GM23338 (cell line): ENCODE measurements around the gene RGS3. TPM values are rescaled to one million over a fixed set of nuclear protein-coding genes. Genes with fewer than 3 reads are reported as not detected.

Experiments
- ATAC-seq: fragments of 200-7000 bp; cut with Tn5 transposase; 3 replicates; pipeline ENCODE4 v1.9.1; 2020
- DNase-seq: peaks from one replicate; pipeline ENCODE4 v3.0.0-alpha.2; 2015; ENCODE audit warnings: low spot score
- H2AFZ ChIP-seq: fragments of 200-600 bp; sonication (generic); 2 replicates; pipeline ENCODE4 v1.8.0; 2016; ENCODE audit warnings: antibody characterized with exemption, mild to moderate bottlenecking, moderate library complexity
- H3F3A ChIP-seq: fragments of 200-600 bp; sonication (generic); replicated peaks from 2 replicates; pipeline ENCODE4 v1.8.0; 2017; ENCODE audit warnings: antibody characterized with exemption, mixed run types, low read depth
- H3K27ac ChIP-seq: fragments of 200-600 bp; sonication (generic); 2 replicates; pipeline ENCODE4 v1.6.1; 2016; ENCODE audit warnings: low read depth
- H3K27me3 ChIP-seq: fragments of 200-600 bp; sonication (generic); 2 replicates; pipeline ENCODE4 v1.8.0; 2016; ENCODE audit warnings: mild to moderate bottlenecking, mixed run types, moderate library complexity; ENCODE audit not compliant: insufficient read depth
- H3K36me3 ChIP-seq: fragments of 200-600 bp; sonication (generic); 2 replicates; pipeline ENCODE4 v1.8.0; 2016; ENCODE audit warnings: mild to moderate bottlenecking; ENCODE audit not compliant: insufficient read depth
- H3K4me1 ChIP-seq: fragments of 200-600 bp; sonication (generic); 2 replicates; pipeline ENCODE4 v1.8.0; 2016; ENCODE audit warnings: mild to moderate bottlenecking, moderate library complexity; ENCODE audit not compliant: insufficient read depth
- H3K4me2 ChIP-seq: fragments of 200-600 bp; sonication (generic); 2 replicates; pipeline ENCODE4 v1.7.1; 2017; ENCODE audit warnings: mixed run types
- H3K4me3 ChIP-seq: fragments of 200-600 bp; sonication (generic); 2 replicates; pipeline ENCODE4 v1.6.1; 2016; ENCODE audit warnings: mixed run types
- H3K79me2 ChIP-seq: fragments of 200-600 bp; sonication (generic); replicated peaks from 2 replicates; pipeline ENCODE4 v1.8.0; 2017; ENCODE audit warnings: mild to moderate bottlenecking; ENCODE audit not compliant: insufficient read depth
- H3K9me2 ChIP-seq: fragments of 200-600 bp; sonication (generic); 2 replicates; pipeline ENCODE4 v1.8.0; 2017; ENCODE audit not compliant: insufficient read depth
- H4K20me1 ChIP-seq: fragments of 200-600 bp; sonication (generic); replicated peaks from 2 replicates; pipeline ENCODE4 v1.8.0; 2017; ENCODE audit warnings: mild to moderate bottlenecking; ENCODE audit not compliant: insufficient read depth
- H3K27ac Mint-ChIP-seq: 2 replicates; pipeline ENCODE4 v1.8.0; 2020; ENCODE audit warnings: inconsistent platforms, mild to moderate bottlenecking, moderate library complexity, mixed read lengths
- H3K27me3 Mint-ChIP-seq: 3 replicates; pipeline ENCODE4 v1.8.0; 2022; ENCODE audit warnings: low read depth, mild to moderate bottlenecking, moderate library complexity, mixed read lengths, inconsistent platforms; ENCODE audit not compliant: insufficient read depth, poor library complexity
- H3K36me3 Mint-ChIP-seq: 3 replicates; pipeline ENCODE4 v1.8.0; 2021; ENCODE audit warnings: low read depth, mild to moderate bottlenecking, inconsistent platforms, moderate library complexity, mixed read lengths
- H3K4me1 Mint-ChIP-seq: 3 replicates; pipeline ENCODE4 v1.8.0; 2020; ENCODE audit warnings: mild to moderate bottlenecking, inconsistent platforms, mixed read lengths
- H3K4me3 Mint-ChIP-seq: 3 replicates; pipeline ENCODE4 v1.8.0; 2021; ENCODE audit warnings: moderate library complexity, mild to moderate bottlenecking, inconsistent platforms, mixed read lengths
- H3K9me3 Mint-ChIP-seq: 3 replicates; pipeline ENCODE4 v1.8.0; 2020; ENCODE audit warnings: moderate library complexity, mild to moderate bottlenecking, inconsistent platforms, mixed read lengths
- CREB1 ChIP-seq: fragments of 250-450 bp; sonication (Bioruptor Pico); IDR thresholded peaks from 2 replicates; pipeline ENCODE4 v1.5.0; 2020; ENCODE audit warnings: low read depth, mild to moderate bottlenecking, moderate library complexity
- EZH2 ChIP-seq: fragments of 200-600 bp; sonication (generic); IDR thresholded peaks from one replicate; pipeline ENCODE4 v1.8.0; 2017; ENCODE audit warnings: antibody characterized with exemption, mild to moderate bottlenecking, low read depth; ENCODE audit not compliant: unreplicated experiment
- EZH2phosphoT487 ChIP-seq: fragments of 200-600 bp; sonication (generic); IDR thresholded peaks from one replicate; pipeline ENCODE4 v1.8.1; 2018; ENCODE audit warnings: antibody characterized with exemption; ENCODE audit not compliant: unreplicated experiment
- JUNB ChIP-seq: IDR thresholded peaks from one replicate; pipeline ENCODE4 v1.6.1; 2016; ENCODE audit warnings: antibody characterized with exemption; ENCODE audit not compliant: unreplicated experiment
- NANOG ChIP-seq: IDR thresholded peaks from 2 replicates; pipeline ENCODE4 v1.6.1; 2016; ENCODE audit warnings: antibody characterized with exemption, borderline replicate concordance
- POLR2AphosphoS5 ChIP-seq: IDR thresholded peaks from 2 replicates; pipeline ENCODE4 v1.6.1; 2016; ENCODE audit warnings: antibody characterized with exemption, low read depth
- STAT1 ChIP-seq: IDR thresholded peaks from one replicate; pipeline ENCODE4 v1.6.1; 2016; ENCODE audit warnings: antibody characterized with exemption; ENCODE audit not compliant: unreplicated experiment
- ZNF114 ChIP-seq: fragments of 250-450 bp; sonication (Bioruptor Pico); IDR thresholded peaks from 2 replicates; pipeline ENCODE4 v1.5.0; 2020; ENCODE audit warnings: mild to moderate bottlenecking, moderate library complexity
- ZNF331 ChIP-seq: fragments of 250-450 bp; sonication (Bioruptor Pico); IDR thresholded peaks from 2 replicates; pipeline ENCODE4 v1.5.0; 2020; ENCODE audit warnings: low read depth, mild to moderate bottlenecking, moderate library complexity
- polyA plus RNA-seq: library from polyadenylated mRNA; unstranded; fragments of >200 nt; fragmentation: Nextera tagmentation; extraction: Ambion mirVana; gene quantifications from 2 replicates; pipeline ENCODE4 v1.2.1, GENCODE V29; 2016
- total RNA-seq: library from RNA; depleted of rRNA; stranded (reverse); fragments of >200 nt; shearing (Covaris generic); gene quantifications from 2 replicates; pipeline ENCODE4 v1.2.3, GENCODE V29; 2014
- TF ChIP-seq, protein P1 (sequence below): fragments of 250-450 bp; sonication (Bioruptor Pico); IDR thresholded peaks from 2 replicates; pipeline ENCODE4 v1.5.0; 2020; ENCODE audit warnings: mild to moderate bottlenecking, moderate library complexity
- TF ChIP-seq, protein P2 (sequence below): IDR thresholded peaks from 2 replicates; pipeline ENCODE4 v1.6.1; 2016; ENCODE audit warnings: antibody characterized with exemption
- TF ChIP-seq, protein P3 (sequence below): IDR thresholded peaks from one replicate; pipeline ENCODE4 v1.6.1; 2018; ENCODE audit warnings: antibody characterized with exemption; ENCODE audit not compliant: unreplicated experiment
- TF ChIP-seq, protein P4 (sequence below), 2 experiments: fragments of 200-600 bp in 1 of 2; sonication (generic) in 1 of 2; conservative IDR thresholded peaks; 2 replicates each; pipeline versions ENCODE4 v1.5.1 to v1.6.1; 2016 to 2017; ENCODE audit warnings: antibody characterized with exemption in 2 of 2, low read depth in 2 of 2, mild to moderate bottlenecking in 2 of 2, moderate library complexity in 1 of 2

The RGS3 gene
- total and polyA plus RNA-seq, 2 experiments from 2014 or later, result 14.2 to 24.3 TPM

DNA sequence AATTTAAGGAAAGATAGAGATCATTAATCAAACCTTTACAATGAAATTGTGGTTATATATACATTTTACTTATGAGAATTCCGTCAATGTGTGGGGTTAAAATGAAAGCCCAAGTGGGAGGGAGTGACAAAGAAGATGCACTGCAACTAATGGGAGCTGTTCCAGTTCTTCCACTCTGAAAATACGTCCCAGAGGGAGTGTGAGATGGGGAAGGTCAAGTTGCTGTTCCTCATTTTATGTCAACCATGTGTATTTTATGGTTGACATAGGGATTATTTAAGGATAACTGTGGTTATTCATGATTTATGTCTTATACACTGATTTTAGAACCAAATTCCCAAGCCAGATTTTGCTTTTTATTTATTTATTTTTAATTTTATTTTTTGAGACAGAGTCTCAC, 14.2 kb upstream of the RGS3 start (continued):
- TF ChIP-seq, protein P1, sequence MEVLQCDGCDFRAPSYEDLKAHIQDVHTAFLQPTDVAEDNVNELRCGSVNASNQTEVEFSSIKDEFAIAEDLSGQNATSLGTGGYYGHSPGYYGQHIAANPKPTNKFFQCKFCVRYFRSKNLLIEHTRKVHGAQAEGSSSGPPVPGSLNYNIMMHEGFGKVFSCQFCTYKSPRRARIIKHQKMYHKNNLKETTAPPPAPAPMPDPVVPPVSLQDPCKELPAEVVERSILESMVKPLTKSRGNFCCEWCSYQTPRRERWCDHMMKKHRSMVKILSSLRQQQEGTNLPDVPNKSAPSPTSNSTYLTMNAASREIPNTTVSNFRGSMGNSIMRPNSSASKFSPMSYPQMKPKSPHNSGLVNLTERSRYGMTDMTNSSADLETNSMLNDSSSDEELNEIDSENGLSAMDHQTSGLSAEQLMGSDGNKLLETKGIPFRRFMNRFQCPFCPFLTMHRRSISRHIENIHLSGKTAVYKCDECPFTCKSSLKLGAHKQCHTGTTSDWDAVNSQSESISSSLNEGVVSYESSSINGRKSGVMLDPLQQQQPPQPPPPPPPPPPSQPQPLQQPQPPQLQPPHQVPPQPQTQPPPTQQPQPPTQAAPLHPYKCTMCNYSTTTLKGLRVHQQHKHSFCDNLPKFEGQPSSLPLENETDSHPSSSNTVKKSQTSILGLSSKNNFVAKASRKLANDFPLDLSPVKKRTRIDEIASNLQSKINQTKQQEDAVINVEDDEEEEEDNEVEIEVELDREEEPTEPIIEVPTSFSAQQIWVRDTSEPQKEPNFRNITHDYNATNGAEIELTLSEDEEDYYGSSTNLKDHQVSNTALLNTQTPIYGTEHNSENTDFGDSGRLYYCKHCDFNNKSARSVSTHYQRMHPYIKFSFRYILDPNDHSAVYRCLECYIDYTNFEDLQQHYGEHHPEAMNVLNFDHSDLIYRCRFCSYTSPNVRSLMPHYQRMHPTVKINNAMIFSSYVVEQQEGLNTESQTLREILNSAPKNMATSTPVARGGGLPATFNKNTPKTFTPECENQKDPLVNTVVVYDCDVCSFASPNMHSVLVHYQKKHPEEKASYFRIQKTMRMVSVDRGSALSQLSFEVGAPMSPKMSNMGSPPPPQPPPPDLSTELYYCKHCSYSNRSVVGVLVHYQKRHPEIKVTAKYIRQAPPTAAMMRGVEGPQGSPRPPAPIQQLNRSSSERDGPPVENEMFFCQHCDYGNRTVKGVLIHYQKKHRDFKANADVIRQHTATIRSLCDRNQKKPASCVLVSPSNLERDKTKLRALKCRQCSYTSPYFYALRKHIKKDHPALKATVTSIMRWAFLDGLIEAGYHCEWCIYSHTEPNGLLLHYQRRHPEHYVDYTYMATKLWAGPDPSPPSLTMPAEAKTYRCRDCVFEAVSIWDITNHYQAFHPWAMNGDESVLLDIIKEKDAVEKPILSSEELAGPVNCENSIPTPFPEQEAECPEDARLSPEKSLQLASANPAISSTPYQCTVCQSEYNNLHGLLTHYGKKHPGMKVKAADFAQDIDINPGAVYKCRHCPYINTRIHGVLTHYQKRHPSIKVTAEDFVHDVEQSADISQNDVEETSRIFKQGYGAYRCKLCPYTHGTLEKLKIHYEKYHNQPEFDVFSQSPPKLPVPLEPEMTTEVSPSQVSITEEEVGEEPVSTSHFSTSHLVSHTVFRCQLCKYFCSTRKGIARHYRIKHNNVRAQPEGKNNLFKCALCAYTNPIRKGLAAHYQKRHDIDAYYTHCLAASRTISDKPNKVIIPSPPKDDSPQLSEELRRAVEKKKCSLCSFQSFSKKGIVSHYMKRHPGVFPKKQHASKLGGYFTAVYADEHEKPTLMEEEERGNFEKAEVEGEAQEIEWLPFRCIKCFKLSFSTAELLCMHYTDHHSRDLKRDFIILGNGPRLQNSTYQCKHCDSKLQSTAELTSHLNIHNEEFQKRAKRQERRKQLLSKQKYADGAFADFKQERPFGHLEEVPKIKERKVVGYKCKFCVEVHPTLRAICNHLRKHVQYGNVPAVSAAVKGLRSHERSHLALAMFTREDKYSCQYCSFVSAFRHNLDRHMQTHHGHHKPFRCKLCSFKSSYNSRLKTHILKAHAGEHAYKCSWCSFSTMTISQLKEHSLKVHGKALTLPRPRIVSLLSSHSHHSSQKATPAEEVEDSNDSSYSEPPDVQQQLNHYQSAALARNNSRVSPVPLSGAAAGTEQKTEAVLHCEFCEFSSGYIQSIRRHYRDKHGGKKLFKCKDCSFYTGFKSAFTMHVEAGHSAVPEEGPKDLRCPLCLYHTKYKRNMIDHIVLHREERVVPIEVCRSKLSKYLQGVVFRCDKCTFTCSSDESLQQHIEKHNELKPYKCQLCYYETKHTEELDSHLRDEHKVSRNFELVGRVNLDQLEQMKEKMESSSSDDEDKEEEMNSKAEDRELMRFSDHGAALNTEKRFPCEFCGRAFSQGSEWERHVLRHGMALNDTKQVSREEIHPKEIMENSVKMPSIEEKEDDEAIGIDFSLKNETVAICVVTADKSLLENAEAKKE, result no peak
- no peak for TF ChIP-seq POLR2AphosphoS5
- no peak for TF ChIP-seq ZNF114 (CRISPR knock-in tag)
- no peak for TF ChIP-seq STAT1
- TF ChIP-seq, protein P2, sequence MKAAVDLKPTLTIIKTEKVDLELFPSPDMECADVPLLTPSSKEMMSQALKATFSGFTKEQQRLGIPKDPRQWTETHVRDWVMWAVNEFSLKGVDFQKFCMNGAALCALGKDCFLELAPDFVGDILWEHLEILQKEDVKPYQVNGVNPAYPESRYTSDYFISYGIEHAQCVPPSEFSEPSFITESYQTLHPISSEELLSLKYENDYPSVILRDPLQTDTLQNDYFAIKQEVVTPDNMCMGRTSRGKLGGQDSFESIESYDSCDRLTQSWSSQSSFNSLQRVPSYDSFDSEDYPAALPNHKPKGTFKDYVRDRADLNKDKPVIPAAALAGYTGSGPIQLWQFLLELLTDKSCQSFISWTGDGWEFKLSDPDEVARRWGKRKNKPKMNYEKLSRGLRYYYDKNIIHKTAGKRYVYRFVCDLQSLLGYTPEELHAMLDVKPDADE, result no peak
- TF ChIP-seq ZNF331 (CRISPR knock-in tag), result no peak
- TF ChIP-seq CREB1 (CRISPR knock-in tag), result no peak
- no peak for TF ChIP-seq EZH2phosphoT487

DNA sequence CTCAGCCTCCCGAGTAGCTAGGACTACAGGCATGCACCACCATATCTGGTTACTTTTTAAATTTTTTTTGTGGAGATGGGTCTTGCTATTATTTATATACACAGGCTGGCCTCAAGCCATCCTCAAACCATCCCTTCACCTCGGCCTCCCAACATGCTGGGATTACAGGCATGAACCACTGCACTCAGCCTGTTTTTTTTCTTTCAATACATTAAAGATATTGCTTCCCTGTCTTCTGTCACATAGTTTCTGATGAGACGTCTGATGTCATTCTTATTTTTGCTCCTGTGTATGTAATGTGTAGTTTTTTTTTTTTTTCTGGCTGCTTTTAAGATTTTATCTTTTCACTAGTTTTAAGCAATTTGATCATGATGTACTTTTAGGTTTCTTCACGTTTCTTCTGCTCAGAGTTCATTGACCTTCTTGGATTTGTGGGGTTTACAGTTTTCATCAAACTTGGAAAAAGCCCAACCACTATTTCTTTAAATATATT, 11.4 kb upstream of the RGS3 start:
- Histone ChIP-seq H3K27ac (no peak overlapping the region), H2AFZ (no peak overlapping the region), H3K79me2 (no peaks in the 10 kb centered on the region), H3K9me2 (no peaks in the 10 kb centered on the region), H3F3A (no peaks in the 10 kb centered on the region), H3K4me2 (no peak overlapping the region), H4K20me1 (no peaks in the 10 kb centered on the region), H3K27me3 (no peaks in the 10 kb centered on the region), H3K4me1 (peaks cover 8% of the 10 kb centered on the region), H3K4me3 (no peak overlapping the region), H3K36me3 (no peaks in the 10 kb centered on the region)
- no peaks in the 10 kb centered on the region for H3K36me3 Mint-ChIP-seq
- ATAC-seq (no peak), DNase-seq (no peak)
- no peak overlapping the region for H3K27ac Mint-ChIP-seq
- peaks cover 2% of the 10 kb centered on the region for H3K27me3 Mint-ChIP-seq
- no peak overlapping the region for H3K4me3 Mint-ChIP-seq
- TF ChIP-seq, protein P3, sequence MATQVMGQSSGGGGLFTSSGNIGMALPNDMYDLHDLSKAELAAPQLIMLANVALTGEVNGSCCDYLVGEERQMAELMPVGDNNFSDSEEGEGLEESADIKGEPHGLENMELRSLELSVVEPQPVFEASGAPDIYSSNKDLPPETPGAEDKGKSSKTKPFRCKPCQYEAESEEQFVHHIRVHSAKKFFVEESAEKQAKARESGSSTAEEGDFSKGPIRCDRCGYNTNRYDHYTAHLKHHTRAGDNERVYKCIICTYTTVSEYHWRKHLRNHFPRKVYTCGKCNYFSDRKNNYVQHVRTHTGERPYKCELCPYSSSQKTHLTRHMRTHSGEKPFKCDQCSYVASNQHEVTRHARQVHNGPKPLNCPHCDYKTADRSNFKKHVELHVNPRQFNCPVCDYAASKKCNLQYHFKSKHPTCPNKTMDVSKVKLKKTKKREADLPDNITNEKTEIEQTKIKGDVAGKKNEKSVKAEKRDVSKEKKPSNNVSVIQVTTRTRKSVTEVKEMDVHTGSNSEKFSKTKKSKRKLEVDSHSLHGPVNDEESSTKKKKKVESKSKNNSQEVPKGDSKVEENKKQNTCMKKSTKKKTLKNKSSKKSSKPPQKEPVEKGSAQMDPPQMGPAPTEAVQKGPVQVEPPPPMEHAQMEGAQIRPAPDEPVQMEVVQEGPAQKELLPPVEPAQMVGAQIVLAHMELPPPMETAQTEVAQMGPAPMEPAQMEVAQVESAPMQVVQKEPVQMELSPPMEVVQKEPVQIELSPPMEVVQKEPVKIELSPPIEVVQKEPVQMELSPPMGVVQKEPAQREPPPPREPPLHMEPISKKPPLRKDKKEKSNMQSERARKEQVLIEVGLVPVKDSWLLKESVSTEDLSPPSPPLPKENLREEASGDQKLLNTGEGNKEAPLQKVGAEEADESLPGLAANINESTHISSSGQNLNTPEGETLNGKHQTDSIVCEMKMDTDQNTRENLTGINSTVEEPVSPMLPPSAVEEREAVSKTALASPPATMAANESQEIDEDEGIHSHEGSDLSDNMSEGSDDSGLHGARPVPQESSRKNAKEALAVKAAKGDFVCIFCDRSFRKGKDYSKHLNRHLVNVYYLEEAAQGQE, result no peak
- no peak for TF ChIP-seq NANOG
- no peak for TF ChIP-seq EZH2
- no peak for TF ChIP-seq STAT1
- no peak for TF ChIP-seq JUNB
- TF ChIP-seq POLR2AphosphoS5, result no peak
- TF ChIP-seq ZNF114 (CRISPR knock-in tag), result no peak
- TF ChIP-seq EZH2phosphoT487, result no peak
- TF ChIP-seq, protein P4, sequence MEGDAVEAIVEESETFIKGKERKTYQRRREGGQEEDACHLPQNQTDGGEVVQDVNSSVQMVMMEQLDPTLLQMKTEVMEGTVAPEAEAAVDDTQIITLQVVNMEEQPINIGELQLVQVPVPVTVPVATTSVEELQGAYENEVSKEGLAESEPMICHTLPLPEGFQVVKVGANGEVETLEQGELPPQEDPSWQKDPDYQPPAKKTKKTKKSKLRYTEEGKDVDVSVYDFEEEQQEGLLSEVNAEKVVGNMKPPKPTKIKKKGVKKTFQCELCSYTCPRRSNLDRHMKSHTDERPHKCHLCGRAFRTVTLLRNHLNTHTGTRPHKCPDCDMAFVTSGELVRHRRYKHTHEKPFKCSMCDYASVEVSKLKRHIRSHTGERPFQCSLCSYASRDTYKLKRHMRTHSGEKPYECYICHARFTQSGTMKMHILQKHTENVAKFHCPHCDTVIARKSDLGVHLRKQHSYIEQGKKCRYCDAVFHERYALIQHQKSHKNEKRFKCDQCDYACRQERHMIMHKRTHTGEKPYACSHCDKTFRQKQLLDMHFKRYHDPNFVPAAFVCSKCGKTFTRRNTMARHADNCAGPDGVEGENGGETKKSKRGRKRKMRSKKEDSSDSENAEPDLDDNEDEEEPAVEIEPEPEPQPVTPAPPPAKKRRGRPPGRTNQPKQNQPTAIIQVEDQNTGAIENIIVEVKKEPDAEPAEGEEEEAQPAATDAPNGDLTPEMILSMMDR (conservative IDR thresholded peaks at IDR 0.05; ENCODE audit: low read depth in 2 of 2), result no peak
- peaks cover 24% of the 10 kb centered on the region for H3K4me1 Mint-ChIP-seq
- H3K9me3 Mint-ChIP-seq, result no peaks in the 10 kb centered on the region
